CD4-positive, CD25-positive, alpha-beta regulatory T cell (primary cell): ENCODE measurements around the gene AKAP7. TPM values are rescaled to one million over a fixed set of nuclear protein-coding genes. Genes with fewer than 3 reads are reported as not detected.
"Not testable (repeated sequence)": the region's sequence is repeated elsewhere in the genome, so short reads cannot be mapped to it uniquely, and the experiment has no call there.

Experiments used
- ATAC-seq, 2 donors: fragments of 150-1000 bp; cut with Tn5 transposase; one replicate each; pipeline ENCODE4 v1.10.0; 2021; ENCODE audit warnings: low read depth in 2 of 2, moderate number of reproducible peaks in 2 of 2, moderate library complexity in 1 of 2
- DNase-seq, 3 donors: peaks; one replicate each; pipeline versions ENCODE4 v3.0.0 to v3.0.0-alpha.2; 2012 to 2022; ENCODE audit warnings: mixed read lengths in 1 of 3
- H3K27ac ChIP-seq: one replicate; pipeline ENCODE4 v1.7.0; 2013; ENCODE audit warnings: mild to moderate bottlenecking, low read length; ENCODE audit not compliant: insufficient read depth, poor library complexity, severe bottlenecking
- H3K27me3 ChIP-seq: one replicate; pipeline ENCODE4 v1.7.0; 2013; ENCODE audit warnings: low read length; ENCODE audit not compliant: control insufficient read depth, insufficient read depth
- H3K36me3 ChIP-seq: one replicate; pipeline ENCODE4 v1.7.0; 2013; ENCODE audit warnings: mild to moderate bottlenecking, low read length, moderate library complexity; ENCODE audit not compliant: control insufficient read depth, insufficient read depth
- H3K4me1 ChIP-seq: 2 replicates; pipeline ENCODE4 v1.7.0; 2013; ENCODE audit warnings: mild to moderate bottlenecking, low read length; ENCODE audit not compliant: insufficient read depth, control insufficient read depth, poor library complexity, severe bottlenecking
- H3K4me3 ChIP-seq: one replicate; pipeline ENCODE4 v1.7.0; 2013; ENCODE audit warnings: low read depth, mild to moderate bottlenecking, low read length, moderate library complexity
- H3K9me3 ChIP-seq, 2 experiments: 1 replicate in 1 of 2; 2 replicates in 1 of 2; pipeline ENCODE4 v1.7.0; 2013; ENCODE audit warnings: low read length in 2 of 2, mild to moderate bottlenecking in 1 of 2, moderate library complexity in 1 of 2; ENCODE audit not compliant: control insufficient read depth in 2 of 2
- H3K27ac Mint-ChIP-seq, 3 donors: one replicate each; pipeline ENCODE4 v1.8.0; 2020 to 2022; ENCODE audit warnings: mild to moderate bottlenecking in 3 of 3, mixed read lengths in 3 of 3, moderate library complexity in 2 of 3
- H3K27me3 Mint-ChIP-seq: one replicate; pipeline ENCODE4 v1.8.0; 2022; ENCODE audit warnings: mild to moderate bottlenecking, mixed read lengths
- H3K36me3 Mint-ChIP-seq: one replicate; pipeline ENCODE4 v1.8.0; 2020; ENCODE audit warnings: mixed read lengths
- H3K4me1 Mint-ChIP-seq, 4 donors: one replicate each; pipeline ENCODE4 v1.8.0; 2020 to 2022; ENCODE audit warnings: mixed read lengths in 4 of 4, mild to moderate bottlenecking in 1 of 4
- H3K4me3 Mint-ChIP-seq, 4 donors: one replicate each; pipeline ENCODE4 v1.8.0; 2020 to 2022; ENCODE audit warnings: mild to moderate bottlenecking in 4 of 4, mixed read lengths in 4 of 4, moderate library complexity in 3 of 4
- H3K9me3 Mint-ChIP-seq, 7 donors: one replicate each; pipeline ENCODE4 v1.8.0; 2020 to 2022; ENCODE audit warnings: mixed read lengths in 7 of 7, mild to moderate bottlenecking in 3 of 7, moderate library complexity in 2 of 7
- polyA plus RNA-seq, 4 donors: library from polyadenylated mRNA; unstranded; fragments of 300-500 nt; fragmentation: Illumina TruSeq; gene quantifications; one replicate each; pipeline ENCODE4 v1.2.3, GENCODE V29; 2021
- total RNA-seq: library from RNA; stranded (reverse); gene quantifications from one replicate; pipeline ENCODE4 v1.2.3, GENCODE V29; 2022

Gene AKAP7
- total and polyA plus RNA-seq, 5 donors from 2014 or later = 3.0 to 20.6 (median 10.5) TPM

GRCh38 chr6:131321589-131321988 is 186.3 kb downstream of the AKAP7 start:
- Histone ChIP-seq H3K27ac (no peak overlapping the region), H3K27me3 (no peaks in the 10 kb centered on the region), H3K4me1 (no peaks in the 10 kb centered on the region), H3K36me3 (no peaks in the 10 kb centered on the region), H3K9me3 (no peaks in the 10 kb centered on the region), H3K4me3 (no peak overlapping the region)
- DNase-seq = no peak
- H3K27me3 Mint-ChIP-seq = no peaks in the 10 kb centered on the region
- no peak for ATAC-seq
- peaks cover 0 to 8% (median 0%) of the 10 kb centered on the region in 7 donors for H3K9me3 Mint-ChIP-seq
- peaks cover 17% of the 10 kb centered on the region for H3K36me3 Mint-ChIP-seq
- H3K4me3 Mint-ChIP-seq = no peak overlapping the region
- H3K27ac Mint-ChIP-seq = no peak overlapping the region
- H3K4me1 Mint-ChIP-seq = peaks cover 7 to 16% (median 11%) of the 10 kb centered on the region in 4 donors

GRCh38 chr6:131322125-131322524 is 186.9 kb downstream of the AKAP7 start:
- Mint-ChIP-seq H3K4me3 (no peak overlapping the region), H3K27ac (no peak overlapping the region), H3K9me3 (peaks cover 0 to 4% (median 0%) of the 10 kb centered on the region in 7 donors), H3K4me1 (peaks cover 4 to 13% (median 11%) of the 10 kb centered on the region in 4 donors), H3K36me3 (peaks cover 11% of the 10 kb centered on the region), H3K27me3 (no peaks in the 10 kb centered on the region)
- ATAC-seq (no peak), DNase-seq (no peak)
- Histone ChIP-seq H3K4me3 (no peak overlapping the region), H3K9me3 (no peaks in the 10 kb centered on the region), H3K4me1 (no peaks in the 10 kb centered on the region), H3K27ac (no peak overlapping the region), H3K27me3 (no peaks in the 10 kb centered on the region), H3K36me3 (no peaks in the 10 kb centered on the region)

GRCh38 chr6:131325669-131326068 is 190.4 kb downstream of the AKAP7 start:
- not testable (repeated sequence) for H3K4me1 ChIP-seq, H3K4me3 Mint-ChIP-seq, H3K27ac ChIP-seq, DNase-seq, H3K36me3 Mint-ChIP-seq, H3K9me3 Mint-ChIP-seq, H3K27me3 Mint-ChIP-seq, H3K9me3 ChIP-seq, H3K27ac Mint-ChIP-seq, H3K36me3 ChIP-seq, ATAC-seq, H3K27me3 ChIP-seq, H3K4me3 ChIP-seq
- H3K4me1 Mint-ChIP-seq = peaks cover 4 to 13% (median 12%) of the 10 kb centered on the region in 4 donors

GRCh38 chr6:131328727-131329126 is 193.5 kb downstream of the AKAP7 start:
- H3K4me1 ChIP-seq, H3K9me3 ChIP-seq, H3K36me3 ChIP-seq, H3K4me3 ChIP-seq, H3K36me3 Mint-ChIP-seq, ATAC-seq, H3K4me3 Mint-ChIP-seq, H3K27me3 Mint-ChIP-seq, DNase-seq, H3K27ac Mint-ChIP-seq, H3K27me3 ChIP-seq, H3K9me3 Mint-ChIP-seq, H3K27ac ChIP-seq: not testable (repeated sequence)
- H3K4me1 Mint-ChIP-seq = peaks cover 6 to 15% (median 11%) of the 10 kb centered on the region in 4 donors

DNA sequence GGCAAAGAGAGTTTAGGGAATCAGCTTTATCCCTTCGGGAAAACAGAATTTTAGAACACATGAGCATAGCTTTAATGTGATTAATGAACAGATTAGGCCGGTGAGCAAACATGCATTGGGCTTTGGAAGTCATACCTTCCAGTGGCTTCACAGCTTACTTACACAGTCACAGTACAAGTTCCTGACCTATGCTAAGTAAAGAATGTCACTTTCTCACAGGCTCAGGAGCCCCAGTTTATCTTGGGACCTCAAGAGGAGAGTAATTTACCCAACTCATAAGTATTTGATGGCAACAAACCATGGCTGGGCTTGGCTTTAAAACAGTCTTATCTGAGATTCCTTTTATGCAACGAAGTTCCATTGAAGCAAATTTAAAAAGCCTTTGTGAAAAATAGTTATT is 195.9 kb downstream of the AKAP7 start:
- no peaks in the 10 kb centered on the region for H3K9me3 ChIP-seq
- Mint-ChIP-seq H3K36me3 (peaks cover 4% of the 10 kb centered on the region), H3K27ac (peak overlapping the region in 1 of 3 donors; percentile 18), H3K4me1 (peaks cover 0 to 9% (median 5%) of the 10 kb centered on the region in 4 donors), H3K9me3 (no peaks in the 10 kb centered on the region), H3K4me3 (no peak overlapping the region), H3K27me3 (no peaks in the 10 kb centered on the region)
- H3K27me3 ChIP-seq = no peaks in the 10 kb centered on the region
- ATAC-seq = no peak
- no peak overlapping the region for H3K4me3 ChIP-seq
- H3K36me3 ChIP-seq = peaks cover 4% of the 10 kb centered on the region
- DNase-seq = no peak
- no peaks in the 10 kb centered on the region for H3K4me1 ChIP-seq
- H3K27ac ChIP-seq = no peak overlapping the region

DNA sequence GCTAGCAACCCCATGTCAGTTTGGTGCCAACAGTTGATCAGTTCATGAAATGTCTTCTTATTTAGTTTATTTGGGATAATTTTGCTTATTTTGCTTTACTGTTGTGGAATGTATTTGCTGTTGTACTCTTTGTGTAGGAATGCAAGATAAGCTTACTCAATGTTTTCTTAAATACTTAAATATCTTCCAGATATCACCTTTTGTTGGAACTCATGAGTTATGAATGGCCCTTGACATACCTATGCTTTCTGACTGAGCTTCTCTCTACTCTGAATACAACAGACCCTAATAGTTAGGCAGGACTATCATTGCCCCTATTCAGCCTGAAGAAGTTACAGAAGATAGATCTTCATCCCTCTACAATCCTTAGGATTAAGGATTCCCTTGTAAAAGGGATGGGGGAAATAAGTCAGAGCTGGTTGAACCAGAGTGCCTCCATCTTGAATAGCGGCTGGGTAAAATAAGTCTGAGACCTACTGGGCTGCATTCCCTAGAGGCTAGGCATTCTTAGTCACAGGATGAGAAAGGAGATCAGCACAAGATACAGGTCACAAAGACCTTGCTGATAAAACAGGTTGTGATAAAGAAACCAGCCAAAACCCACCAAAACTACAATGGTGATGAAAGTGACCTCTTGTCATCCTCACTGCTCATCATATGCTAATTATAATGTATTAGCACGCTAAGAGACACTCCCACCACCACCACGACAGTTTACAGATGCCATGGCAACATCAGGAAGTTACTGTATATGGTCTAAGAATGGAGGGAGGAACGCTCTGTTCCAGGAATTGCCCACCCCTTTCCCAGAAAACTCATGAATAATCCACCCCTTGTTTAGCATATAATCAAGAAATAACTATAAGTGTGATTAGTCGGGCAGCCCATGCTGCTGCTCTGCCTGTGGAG is 196.9 kb downstream of the AKAP7 start:
- H3K27me3 ChIP-seq = no peaks in the 10 kb centered on the region
- peaks cover 4% of the 10 kb centered on the region for H3K36me3 Mint-ChIP-seq
- H3K27me3 Mint-ChIP-seq = no peaks in the 10 kb centered on the region
- H3K9me3 Mint-ChIP-seq = no peaks in the 10 kb centered on the region
- ATAC-seq (no peak), DNase-seq (no peak)
- no peak overlapping the region for H3K27ac Mint-ChIP-seq
- H3K27ac ChIP-seq = no peak overlapping the region
- peaks cover 4% of the 10 kb centered on the region for H3K36me3 ChIP-seq
- no peaks in the 10 kb centered on the region for H3K4me1 ChIP-seq
- H3K4me3 ChIP-seq = no peak overlapping the region
- no peaks in the 10 kb centered on the region for H3K9me3 ChIP-seq
- H3K4me1 Mint-ChIP-seq = peaks cover 0 to 9% (median 6%) of the 10 kb centered on the region in 4 donors
- no peak overlapping the region for H3K4me3 Mint-ChIP-seq

Other genes with a start within 250 kb of the AKAP7 start
- 13.6 TPM for gene EPB41L2, start 72.2 kb upstream of the AKAP7 start, total RNA-seq
- gene EPB41L2, start 72.2 kb upstream of the AKAP7 start, polyA plus RNA-seq = 1 to 10 TPM; 3.3 to 4.1 (median 3.6) TPM